Renal cortex interstitium (tissue), 11 donors: ENCODE results near the gene RPUSD1. TPM values are rescaled to one million over a fixed set of nuclear protein-coding genes. Genes with fewer than 3 reads are reported as not detected.
"Not testable (repeated sequence)": the region's sequence is repeated elsewhere in the genome, so short reads cannot be mapped to it uniquely, and the experiment has no call there.

Experiments
- DNase-seq, 11 donors: peaks; one replicate each; pipeline ENCODE4 v3.0.0-alpha.2; 2013; ENCODE audit warnings: low read depth in 9 of 11, low spot score in 4 of 11; ENCODE audit errors: extremely low read depth in 1 of 11
- polyA plus RNA-seq, 3 donors: library from polyadenylated mRNA; unstranded; fragments of 120-200 nt; gene quantifications; one replicate each; pipeline ENCODE4 v1.2.1, GENCODE V29; 2013; ENCODE audit not compliant: insufficient read length in 3 of 3

Gene RPUSD1
- polyA plus RNA-seq, 3 donors = 9.1 to 22.4 (median 16.7) TPM

DNA sequence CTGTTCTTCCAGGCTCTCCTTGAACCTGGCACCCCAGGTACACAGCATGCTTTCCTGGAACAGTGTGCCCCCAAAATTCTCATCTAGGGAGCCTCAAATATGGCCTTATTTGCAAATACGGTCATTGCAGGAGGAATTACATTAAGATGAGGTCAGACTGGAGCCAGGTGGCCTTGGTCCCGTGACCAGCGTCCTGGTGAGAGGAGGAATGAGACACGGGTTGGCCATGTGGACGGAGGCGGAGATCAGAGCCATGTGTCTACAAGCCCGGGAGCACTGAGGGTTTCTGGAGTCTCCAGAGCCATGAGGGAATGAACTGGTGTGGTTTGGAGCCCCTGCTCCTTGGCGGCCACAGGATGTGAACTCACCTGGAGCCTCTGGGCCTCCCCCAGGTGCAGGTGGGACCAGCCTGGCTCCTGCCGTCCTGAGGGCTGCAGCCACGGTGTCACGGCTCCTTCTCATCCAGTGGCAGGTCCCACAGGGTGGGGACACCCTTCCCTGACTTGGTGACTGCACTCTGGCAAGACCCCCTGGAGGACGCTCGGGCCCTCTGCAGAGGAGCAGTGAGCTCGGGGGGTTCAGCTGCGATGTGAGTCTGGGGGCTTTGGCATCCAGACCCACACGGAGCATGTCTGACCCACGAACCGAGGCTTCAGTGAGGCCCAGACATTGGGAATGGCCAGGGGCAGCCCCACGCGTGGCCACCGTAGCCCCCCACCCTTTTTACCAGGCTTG lies 34.2 kb upstream of the RPUSD1 start:
- DNase-seq = no peak

- DNase-seq = no peak
Observed at GRCh38 chr16:821751-822150, 33.6 kb upstream of the RPUSD1 start.

GRCh38 chr16:820748-821147 lies 32.6 kb upstream of the RPUSD1 start:
- no peak for DNase-seq

DNA sequence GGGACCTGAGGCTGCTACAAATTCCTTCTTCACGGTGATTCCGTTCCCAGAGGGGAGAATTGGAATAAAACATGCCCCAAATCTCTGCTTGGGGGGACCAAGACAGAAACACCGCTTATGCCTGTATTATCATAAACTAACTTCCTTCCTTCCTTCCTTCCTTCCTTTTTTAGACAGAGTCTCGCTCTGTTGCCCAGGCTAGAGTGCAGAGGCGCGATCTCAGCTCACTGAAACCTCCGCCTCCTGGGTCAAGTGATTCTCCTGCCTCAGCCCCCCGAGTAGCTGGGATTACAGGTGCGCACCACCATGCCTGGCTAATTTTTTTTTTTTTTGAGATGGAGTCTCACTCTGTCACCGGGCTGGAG lies 31.8 kb upstream of the RPUSD1 start:
- DNase-seq = not testable (repeated sequence)

GRCh38 chr16:819336-820043 lies 31.3 kb upstream of the RPUSD1 start:
- DNase-seq = no peak

- no peak for DNase-seq
Observed at GRCh38 chr16:818592-818991, 30.4 kb upstream of the RPUSD1 start.

- no peak for DNase-seq
Observed at GRCh38 chr16:818132-818531, 30.0 kb upstream of the RPUSD1 start.

GRCh38 chr16:817001-817906 lies 29.1 kb upstream of the RPUSD1 start:
- no peak for DNase-seq

DNA sequence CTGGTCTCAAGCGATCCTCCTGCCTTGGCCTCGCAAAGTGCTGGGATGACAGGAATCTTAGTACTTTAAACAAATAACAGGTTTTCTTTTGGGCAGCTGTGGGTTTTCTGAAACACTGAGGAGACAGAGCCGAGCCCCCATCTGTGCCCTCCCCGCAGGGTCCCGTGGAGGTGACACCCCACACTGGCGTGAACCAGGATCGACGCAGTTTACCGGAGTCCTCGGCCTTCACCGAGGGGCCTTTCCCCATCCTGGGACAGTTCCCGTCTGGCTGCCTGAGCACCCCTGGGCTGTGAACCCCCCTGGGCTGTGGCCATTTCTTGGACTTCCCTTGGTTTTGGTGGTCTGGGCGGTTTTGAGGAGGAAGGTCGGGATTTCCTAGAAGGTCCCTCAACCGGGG lies 27.7 kb upstream of the RPUSD1 start:
- no peak for DNase-seq

DNA sequence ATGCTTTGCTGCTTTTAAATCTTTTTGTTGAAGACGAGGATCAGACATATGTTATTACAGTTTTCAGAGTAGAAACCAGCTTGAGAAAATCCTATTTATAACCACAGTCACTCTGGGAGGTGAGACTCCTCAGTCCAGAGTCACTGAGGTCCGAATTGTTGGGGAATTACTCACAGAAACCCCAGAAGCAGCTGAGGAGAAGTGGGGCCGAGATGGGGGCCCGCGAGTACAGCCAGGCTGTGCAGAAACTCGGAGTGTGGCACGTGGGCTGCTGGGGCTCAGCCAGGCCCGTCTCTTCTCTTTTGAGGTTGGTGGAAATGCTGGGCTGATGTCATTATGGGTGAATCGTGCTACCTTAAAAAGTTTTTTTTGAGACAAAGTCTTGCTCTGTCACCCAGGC lies 26.8 kb upstream of the RPUSD1 start:
- no peak for DNase-seq

- DNase-seq = no peak
Observed at GRCh38 chr16:813916-814412, 25.8 kb upstream of the RPUSD1 start.

DNA sequence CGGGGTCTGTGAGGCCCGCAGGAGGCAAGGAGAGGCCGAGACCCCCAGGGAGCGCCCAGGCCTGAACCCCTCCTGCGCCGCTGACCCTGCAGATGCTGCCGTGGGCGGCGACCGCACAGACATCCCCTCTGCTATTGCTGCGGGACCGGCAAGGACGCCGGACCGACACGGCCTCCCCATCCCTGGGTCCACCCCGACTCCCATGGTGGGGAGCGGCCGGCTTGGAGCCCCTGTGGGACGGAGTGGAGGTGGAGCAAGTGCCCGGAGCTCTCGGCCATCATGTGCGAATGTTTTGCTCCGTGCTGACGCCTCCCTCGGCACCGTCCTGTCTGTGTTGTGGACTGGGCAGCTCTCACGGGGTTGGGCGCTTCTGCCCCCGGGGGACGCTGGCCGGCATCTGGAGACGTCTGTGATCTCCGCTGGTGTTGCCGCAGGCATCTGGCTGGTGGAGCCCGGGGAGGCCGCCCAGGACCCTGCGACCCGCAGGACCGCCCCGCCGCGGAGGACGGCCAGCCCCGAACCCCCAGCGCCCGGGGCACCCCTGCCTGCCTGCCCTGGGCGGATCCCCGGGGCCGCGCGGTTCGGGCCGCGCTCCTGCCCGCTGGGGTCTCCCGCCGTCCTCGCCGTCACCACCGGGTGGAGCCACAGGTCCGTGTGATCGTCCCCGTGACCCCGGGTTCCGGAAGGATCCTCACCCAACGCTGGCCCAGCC lies 25.2 kb upstream of the RPUSD1 start:
- DNase-seq = peak in 1 of 11 donors; percentile 44

GRCh38 chr16:808085-808386 lies 19.9 kb upstream of the RPUSD1 start:
- no peak for DNase-seq

GRCh38 chr16:807347-808084 lies 19.3 kb upstream of the RPUSD1 start:
- peak in 10 of 11 donors; percentile 71 to 94 (median 88) for DNase-seq

GRCh38 chr16:805474-805873 lies 17.3 kb upstream of the RPUSD1 start:
- DNase-seq = no peak

GRCh38 chr16:804193-805048 lies 16.2 kb upstream of the RPUSD1 start:
- DNase-seq = no peak

GRCh38 chr16:803754-804080 lies 15.5 kb upstream of the RPUSD1 start:
- no peak for DNase-seq
